ENCODE results near the gene KIAA1614. TPM values are rescaled to one million over a fixed set of nuclear protein-coding genes. Genes with fewer than 3 reads are reported as not detected.

Gene KIAA1614
- total RNA-seq, 1 experiment from 2014 or later: 3.3 TPM

DNA sequence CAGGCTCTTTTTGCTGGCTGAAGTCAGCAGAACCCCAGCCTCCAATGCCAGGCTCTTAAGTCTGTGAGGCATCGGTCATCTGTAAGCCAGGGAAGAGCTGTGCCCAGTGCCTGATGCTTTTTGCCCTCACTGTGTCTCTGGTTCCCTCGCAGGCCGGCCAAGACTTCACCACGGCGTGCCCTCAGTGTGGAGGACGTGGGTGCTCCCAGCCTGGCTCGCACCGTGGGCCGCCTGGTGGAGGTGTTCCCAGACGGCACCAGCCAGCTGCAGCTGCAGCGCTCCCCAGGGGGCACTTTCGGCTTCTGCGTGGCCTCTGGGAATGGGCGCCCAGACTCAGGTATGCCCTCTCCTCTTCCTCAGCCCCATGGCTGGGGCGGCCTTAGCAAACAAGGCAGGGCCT lies 32.5 kb downstream of the KIAA1614 start (continued):
- TF ChIP-seq, protein P1, sequence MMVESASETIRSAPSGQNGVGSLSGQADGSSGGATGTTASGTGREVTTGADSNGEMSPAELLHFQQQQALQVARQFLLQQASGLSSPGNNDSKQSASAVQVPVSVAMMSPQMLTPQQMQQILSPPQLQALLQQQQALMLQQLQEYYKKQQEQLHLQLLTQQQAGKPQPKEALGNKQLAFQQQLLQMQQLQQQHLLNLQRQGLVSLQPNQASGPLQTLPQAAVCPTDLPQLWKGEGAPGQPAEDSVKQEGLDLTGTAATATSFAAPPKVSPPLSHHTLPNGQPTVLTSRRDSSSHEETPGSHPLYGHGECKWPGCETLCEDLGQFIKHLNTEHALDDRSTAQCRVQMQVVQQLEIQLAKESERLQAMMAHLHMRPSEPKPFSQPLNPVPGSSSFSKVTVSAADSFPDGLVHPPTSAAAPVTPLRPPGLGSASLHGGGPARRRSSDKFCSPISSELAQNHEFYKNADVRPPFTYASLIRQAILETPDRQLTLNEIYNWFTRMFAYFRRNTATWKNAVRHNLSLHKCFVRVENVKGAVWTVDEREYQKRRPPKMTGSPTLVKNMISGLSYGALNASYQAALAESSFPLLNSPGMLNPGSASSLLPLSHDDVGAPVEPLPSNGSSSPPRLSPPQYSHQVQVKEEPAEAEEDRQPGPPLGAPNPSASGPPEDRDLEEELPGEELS (CRISPR knock-in tag; IDR thresholded peaks at IDR 0.05): no peak
- TF ChIP-seq, protein P2, sequence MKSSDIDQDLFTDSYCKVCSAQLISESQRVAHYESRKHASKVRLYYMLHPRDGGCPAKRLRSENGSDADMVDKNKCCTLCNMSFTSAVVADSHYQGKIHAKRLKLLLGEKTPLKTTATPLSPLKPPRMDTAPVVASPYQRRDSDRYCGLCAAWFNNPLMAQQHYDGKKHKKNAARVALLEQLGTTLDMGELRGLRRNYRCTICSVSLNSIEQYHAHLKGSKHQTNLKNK (CRISPR knock-in tag; IDR thresholded peaks at IDR 0.05): no peak
- TF ChIP-seq, protein P3, sequence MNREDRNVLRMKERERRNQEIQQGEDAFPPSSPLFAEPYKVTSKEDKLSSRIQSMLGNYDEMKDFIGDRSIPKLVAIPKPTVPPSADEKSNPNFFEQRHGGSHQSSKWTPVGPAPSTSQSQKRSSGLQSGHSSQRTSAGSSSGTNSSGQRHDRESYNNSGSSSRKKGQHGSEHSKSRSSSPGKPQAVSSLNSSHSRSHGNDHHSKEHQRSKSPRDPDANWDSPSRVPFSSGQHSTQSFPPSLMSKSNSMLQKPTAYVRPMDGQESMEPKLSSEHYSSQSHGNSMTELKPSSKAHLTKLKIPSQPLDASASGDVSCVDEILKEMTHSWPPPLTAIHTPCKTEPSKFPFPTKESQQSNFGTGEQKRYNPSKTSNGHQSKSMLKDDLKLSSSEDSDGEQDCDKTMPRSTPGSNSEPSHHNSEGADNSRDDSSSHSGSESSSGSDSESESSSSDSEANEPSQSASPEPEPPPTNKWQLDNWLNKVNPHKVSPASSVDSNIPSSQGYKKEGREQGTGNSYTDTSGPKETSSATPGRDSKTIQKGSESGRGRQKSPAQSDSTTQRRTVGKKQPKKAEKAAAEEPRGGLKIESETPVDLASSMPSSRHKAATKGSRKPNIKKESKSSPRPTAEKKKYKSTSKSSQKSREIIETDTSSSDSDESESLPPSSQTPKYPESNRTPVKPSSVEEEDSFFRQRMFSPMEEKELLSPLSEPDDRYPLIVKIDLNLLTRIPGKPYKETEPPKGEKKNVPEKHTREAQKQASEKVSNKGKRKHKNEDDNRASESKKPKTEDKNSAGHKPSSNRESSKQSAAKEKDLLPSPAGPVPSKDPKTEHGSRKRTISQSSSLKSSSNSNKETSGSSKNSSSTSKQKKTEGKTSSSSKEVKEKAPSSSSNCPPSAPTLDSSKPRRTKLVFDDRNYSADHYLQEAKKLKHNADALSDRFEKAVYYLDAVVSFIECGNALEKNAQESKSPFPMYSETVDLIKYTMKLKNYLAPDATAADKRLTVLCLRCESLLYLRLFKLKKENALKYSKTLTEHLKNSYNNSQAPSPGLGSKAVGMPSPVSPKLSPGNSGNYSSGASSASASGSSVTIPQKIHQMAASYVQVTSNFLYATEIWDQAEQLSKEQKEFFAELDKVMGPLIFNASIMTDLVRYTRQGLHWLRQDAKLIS (CRISPR knock-in tag; IDR thresholded peaks at IDR 0.05; ENCODE audit: borderline replicate concordance): no peak
- TF ChIP-seq GRHL2 (CRISPR knock-in tag; IDR thresholded peaks at IDR 0.05; ENCODE audit: insufficient replicate concordance, severe bottlenecking) (no peak), KAT7 (CRISPR knock-in tag; IDR thresholded peaks at IDR 0.05; ENCODE audit: borderline replicate concordance) (no peak), ZNF138 (CRISPR knock-in tag; conservative IDR thresholded peaks at IDR 0.05) (no peak), ZNF232 (CRISPR knock-in tag; IDR thresholded peaks at IDR 0.05) (no peak), GABPB1 (CRISPR knock-in tag; IDR thresholded peaks at IDR 0.05) (no peak)
- TF ChIP-seq, protein P4, sequence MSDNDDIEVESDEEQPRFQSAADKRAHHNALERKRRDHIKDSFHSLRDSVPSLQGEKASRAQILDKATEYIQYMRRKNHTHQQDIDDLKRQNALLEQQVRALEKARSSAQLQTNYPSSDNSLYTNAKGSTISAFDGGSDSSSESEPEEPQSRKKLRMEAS (CRISPR knock-in tag; IDR thresholded peaks at IDR 0.05): no peak
- TF ChIP-seq, protein P5, sequence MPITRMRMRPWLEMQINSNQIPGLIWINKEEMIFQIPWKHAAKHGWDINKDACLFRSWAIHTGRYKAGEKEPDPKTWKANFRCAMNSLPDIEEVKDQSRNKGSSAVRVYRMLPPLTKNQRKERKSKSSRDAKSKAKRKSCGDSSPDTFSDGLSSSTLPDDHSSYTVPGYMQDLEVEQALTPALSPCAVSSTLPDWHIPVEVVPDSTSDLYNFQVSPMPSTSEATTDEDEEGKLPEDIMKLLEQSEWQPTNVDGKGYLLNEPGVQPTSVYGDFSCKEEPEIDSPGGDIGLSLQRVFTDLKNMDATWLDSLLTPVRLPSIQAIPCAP (CRISPR knock-in tag; IDR thresholded peaks at IDR 0.05): no peak
- TF ChIP-seq, protein P6, sequence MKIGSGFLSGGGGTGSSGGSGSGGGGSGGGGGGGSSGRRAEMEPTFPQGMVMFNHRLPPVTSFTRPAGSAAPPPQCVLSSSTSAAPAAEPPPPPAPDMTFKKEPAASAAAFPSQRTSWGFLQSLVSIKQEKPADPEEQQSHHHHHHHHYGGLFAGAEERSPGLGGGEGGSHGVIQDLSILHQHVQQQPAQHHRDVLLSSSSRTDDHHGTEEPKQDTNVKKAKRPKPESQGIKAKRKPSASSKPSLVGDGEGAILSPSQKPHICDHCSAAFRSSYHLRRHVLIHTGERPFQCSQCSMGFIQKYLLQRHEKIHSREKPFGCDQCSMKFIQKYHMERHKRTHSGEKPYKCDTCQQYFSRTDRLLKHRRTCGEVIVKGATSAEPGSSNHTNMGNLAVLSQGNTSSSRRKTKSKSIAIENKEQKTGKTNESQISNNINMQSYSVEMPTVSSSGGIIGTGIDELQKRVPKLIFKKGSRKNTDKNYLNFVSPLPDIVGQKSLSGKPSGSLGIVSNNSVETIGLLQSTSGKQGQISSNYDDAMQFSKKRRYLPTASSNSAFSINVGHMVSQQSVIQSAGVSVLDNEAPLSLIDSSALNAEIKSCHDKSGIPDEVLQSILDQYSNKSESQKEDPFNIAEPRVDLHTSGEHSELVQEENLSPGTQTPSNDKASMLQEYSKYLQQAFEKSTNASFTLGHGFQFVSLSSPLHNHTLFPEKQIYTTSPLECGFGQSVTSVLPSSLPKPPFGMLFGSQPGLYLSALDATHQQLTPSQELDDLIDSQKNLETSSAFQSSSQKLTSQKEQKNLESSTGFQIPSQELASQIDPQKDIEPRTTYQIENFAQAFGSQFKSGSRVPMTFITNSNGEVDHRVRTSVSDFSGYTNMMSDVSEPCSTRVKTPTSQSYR (CRISPR knock-in tag; IDR thresholded peaks at IDR 0.05): no peak

DNA sequence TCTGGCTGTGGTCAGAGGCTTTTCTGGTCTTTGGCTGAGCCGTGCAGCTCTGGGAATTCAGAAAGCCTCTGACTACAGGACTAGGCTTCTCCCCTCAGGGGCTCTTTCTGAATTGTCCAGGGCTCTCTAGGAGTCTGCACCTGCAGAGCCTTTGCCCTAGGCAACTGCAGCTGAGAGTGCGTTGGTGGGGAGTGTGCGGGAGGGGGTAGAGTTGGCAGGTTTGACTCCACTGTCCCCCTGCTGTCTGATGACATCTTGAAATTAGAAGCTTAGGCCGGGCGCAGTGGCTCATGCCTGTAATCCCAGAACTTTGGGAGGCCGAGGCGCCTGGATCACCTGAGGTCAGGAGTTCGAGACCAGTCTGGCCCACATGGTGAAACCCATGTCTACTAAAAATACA lies 32.9 kb downstream of the KIAA1614 start:
- no peak for DNase-seq (ENCODE audit: low spot score)
- no peak for ATAC-seq
- ChIA-PET CTCF (interaction anchor here (1.0 to 2.2 kb wide), 3 partner anchors 25 to 76 kb away, joined by 3 to 11 read pairs (median 3); no protein-coding TSS in a partner anchor), POLR2A (interaction anchor here (0.7 kb wide), 1 partner anchor 45 kb away, joined by 3 read pairs; no protein-coding TSS in a partner anchor)
- peaks cover 12% of the 10 kb centered on the region for H3K4me1 Mint-ChIP-seq
- H3K9me3 Mint-ChIP-seq: no peaks in the 10 kb centered on the region
- H3K36me3 Mint-ChIP-seq: no peaks in the 10 kb centered on the region; the same call in 1 of the 2 replicates
- H3K27me3 Mint-ChIP-seq (ENCODE audit: low read depth): no peaks in the 10 kb centered on the region
- no peak overlapping the region for H3K4me3 Mint-ChIP-seq
- no peak overlapping the region for H3K27ac Mint-ChIP-seq
- TF ChIP-seq, protein P7, sequence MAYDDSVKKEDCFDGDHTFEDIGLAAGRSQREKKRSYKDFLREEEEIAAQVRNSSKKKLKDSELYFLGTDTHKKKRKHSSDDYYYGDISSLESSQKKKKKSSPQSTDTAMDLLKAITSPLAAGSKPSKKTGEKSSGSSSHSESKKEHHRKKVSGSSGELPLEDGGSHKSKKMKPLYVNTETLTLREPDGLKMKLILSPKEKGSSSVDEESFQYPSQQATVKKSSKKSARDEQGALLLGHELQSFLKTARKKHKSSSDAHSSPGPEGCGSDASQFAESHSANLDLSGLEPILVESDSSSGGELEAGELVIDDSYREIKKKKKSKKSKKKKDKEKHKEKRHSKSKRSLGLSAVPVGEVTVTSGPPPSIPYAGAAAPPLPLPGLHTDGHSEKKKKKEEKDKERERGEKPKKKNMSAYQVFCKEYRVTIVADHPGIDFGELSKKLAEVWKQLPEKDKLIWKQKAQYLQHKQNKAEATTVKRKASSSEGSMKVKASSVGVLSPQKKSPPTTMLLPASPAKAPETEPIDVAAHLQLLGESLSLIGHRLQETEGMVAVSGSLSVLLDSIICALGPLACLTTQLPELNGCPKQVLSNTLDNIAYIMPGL (CRISPR knock-in tag; IDR thresholded peaks at IDR 0.05): no peak
- no peak for TF ChIP-seq ZNF121 (CRISPR knock-in tag; IDR thresholded peaks at IDR 0.05)
- no peak for TF ChIP-seq ZNF396 (CRISPR knock-in tag; IDR thresholded peaks at IDR 0.05; ENCODE audit: borderline replicate concordance)
- TF ChIP-seq, protein P8, sequence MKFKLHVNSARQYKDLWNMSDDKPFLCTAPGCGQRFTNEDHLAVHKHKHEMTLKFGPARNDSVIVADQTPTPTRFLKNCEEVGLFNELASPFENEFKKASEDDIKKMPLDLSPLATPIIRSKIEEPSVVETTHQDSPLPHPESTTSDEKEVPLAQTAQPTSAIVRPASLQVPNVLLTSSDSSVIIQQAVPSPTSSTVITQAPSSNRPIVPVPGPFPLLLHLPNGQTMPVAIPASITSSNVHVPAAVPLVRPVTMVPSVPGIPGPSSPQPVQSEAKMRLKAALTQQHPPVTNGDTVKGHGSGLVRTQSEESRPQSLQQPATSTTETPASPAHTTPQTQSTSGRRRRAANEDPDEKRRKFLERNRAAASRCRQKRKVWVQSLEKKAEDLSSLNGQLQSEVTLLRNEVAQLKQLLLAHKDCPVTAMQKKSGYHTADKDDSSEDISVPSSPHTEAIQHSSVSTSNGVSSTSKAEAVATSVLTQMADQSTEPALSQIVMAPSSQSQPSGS (CRISPR knock-in tag; IDR thresholded peaks at IDR 0.05; ENCODE audit: borderline replicate concordance, low read depth): no peak
- TF ChIP-seq, protein P9, sequence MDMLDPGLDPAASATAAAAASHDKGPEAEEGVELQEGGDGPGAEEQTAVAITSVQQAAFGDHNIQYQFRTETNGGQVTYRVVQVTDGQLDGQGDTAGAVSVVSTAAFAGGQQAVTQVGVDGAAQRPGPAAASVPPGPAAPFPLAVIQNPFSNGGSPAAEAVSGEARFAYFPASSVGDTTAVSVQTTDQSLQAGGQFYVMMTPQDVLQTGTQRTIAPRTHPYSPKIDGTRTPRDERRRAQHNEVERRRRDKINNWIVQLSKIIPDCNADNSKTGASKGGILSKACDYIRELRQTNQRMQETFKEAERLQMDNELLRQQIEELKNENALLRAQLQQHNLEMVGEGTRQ (CRISPR knock-in tag; IDR thresholded peaks at IDR 0.05): no peak
- no peak for TF ChIP-seq KAT7 (CRISPR knock-in tag; IDR thresholded peaks at IDR 0.05; ENCODE audit: borderline replicate concordance)
- TF ChIP-seq, protein P10, sequence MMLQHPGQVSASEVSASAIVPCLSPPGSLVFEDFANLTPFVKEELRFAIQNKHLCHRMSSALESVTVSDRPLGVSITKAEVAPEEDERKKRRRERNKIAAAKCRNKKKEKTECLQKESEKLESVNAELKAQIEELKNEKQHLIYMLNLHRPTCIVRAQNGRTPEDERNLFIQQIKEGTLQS (CRISPR knock-in tag; conservative IDR thresholded peaks at IDR 0.05): no peak
- no peak for TF ChIP-seq IRF2 (CRISPR knock-in tag; IDR thresholded peaks at IDR 0.05; ENCODE audit: borderline replicate concordance, low read depth)
- no peak for TF ChIP-seq HMGA2 (CRISPR knock-in tag; IDR thresholded peaks at IDR 0.05)
